Bronchial smooth muscle cell (primary cell): ENCODE measurements around the gene STARD5. TPM values are rescaled to one million over a fixed set of nuclear protein-coding genes. Genes with fewer than 3 reads are reported as not detected.

Source experiments
- total RNA-seq: library from RNA; depleted of rRNA; stranded (reverse); fragments of >200 nt; gene quantifications from 2 replicates; pipeline ENCODE4 v1.2.1, GENCODE V29; 2014

Gene STARD5, protein sequence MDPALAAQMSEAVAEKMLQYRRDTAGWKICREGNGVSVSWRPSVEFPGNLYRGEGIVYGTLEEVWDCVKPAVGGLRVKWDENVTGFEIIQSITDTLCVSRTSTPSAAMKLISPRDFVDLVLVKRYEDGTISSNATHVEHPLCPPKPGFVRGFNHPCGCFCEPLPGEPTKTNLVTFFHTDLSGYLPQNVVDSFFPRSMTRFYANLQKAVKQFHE
- total RNA-seq, result 8.3 and 11.0 TPM in 2 replicates

DNA sequence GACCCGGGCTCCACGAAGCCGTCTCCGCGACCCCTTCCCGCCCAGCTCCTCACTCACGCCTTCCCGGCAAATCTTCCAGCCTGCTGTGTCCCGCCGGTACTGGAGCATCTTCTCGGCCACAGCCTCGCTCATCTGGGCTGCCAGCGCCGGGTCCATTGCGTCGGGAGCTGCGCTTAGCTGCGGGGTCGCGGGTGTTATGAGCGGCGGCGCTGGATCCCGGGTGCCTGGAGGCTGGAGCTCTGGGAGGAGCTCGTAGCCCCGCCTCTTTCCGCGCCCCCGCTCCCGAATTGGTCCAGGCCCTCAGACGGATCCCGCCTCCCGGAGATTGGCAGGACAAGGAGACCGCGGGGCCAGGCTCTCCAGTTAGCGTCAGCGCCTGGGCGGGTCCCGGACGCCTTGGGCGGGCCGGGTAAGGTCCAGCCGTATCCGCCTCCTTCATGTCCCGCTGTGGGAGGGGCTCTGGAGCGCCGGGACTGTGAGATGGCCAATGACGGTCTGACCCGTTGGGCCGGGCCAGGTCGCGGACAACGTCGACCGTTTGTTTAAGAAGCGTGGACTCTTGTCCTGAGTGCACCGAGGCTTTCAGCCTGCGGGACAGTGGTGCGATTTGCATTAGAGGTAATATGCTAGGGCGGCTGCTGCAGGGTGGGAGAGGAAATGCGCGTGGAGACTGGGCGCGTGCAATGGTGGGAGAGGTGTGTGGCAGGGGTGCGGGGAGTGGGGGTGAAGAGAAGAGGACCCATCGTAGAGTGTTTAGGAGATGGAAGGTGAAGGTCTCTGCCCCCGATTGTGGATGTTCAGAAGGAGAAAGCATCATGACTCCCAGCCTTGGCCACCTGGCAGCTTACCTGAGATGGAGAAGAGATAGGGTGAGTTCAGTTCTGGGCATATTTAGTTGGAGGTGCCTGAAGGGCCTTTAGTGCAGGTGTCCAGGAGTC is at the start of gene STARD5:
Gene STARD5 (minus strand): TSS at position 198 of the 938 bp plus-strand sequence. CDS start 42 bp downstream, at position 156.

Other genes with a start within 250 kb of the STARD5 start
- 0.16 and 0.17 TPM in 2 replicates for gene CFAP161, start 189.9 kb downstream of the STARD5 start, total RNA-seq
- gene IL16, start 127.3 kb downstream of the STARD5 start, total RNA-seq, result 2.4 and 3.2 TPM in 2 replicates
- under 0.01 TPM in 1 of 2 replicates, not detected in the other for gene TMC3, start 50.1 kb upstream of the STARD5 start, total RNA-seq